Measurements from ENCODE around the gene CPNE6. TPM values are rescaled to one million over a fixed set of nuclear protein-coding genes. Genes with fewer than 3 reads are reported as not detected.

Gene CPNE6
- total and polyA plus RNA-seq, 2 of the 13 experiments (the other 11 are each of a cell fraction or from before 2014, with no cell fraction given) = not detected

DNA sequence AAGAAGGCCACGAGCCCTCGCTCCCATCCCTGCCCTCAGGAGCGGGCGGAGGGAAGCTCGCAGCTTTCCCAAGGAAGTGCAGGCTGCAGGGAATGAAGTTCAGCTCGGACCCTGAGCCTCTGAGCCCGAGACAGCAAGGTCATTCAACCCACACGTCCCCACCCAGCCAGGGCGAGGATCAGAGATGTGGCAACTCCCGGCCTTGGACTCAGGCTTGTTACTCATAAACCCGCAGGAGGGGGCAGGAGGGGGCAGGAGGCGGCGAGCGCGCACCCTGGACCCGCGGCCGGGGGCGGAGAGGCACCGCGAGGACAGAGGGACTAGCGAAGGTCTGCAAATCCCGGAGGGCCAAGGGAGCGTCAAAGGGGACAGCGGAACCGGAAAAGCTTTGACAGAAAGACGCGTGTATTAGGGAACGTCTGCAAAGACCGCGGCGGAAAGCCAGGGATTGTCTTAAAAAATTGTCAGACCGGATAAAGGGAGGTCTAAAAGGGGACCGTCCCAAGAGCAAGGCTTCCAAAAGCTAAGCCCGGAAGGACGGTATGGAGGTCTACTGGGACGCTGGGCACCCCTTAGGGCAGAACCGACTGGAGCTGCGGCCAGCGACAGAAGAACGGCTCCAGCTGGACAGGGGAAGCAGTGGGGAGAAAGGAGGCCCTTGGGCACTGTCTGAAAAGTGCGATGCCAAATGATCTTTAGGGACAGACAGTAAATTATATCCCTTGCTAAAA, 42.6 kb downstream of the CPNE6 start (continued):
- TF ChIP-seq, protein P1, sequence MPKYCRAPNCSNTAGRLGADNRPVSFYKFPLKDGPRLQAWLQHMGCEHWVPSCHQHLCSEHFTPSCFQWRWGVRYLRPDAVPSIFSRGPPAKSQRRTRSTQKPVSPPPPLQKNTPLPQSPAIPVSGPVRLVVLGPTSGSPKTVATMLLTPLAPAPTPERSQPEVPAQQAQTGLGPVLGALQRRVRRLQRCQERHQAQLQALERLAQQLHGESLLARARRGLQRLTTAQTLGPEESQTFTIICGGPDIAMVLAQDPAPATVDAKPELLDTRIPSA (CRISPR knock-in tag; IDR thresholded peaks at IDR 0.05; ENCODE audit: borderline replicate concordance) = no peak; the same call in 1 of the 2 replicates
- peak; percentile 83 for TF ChIP-seq RBM22 (optimal IDR thresholded peaks at IDR 0.05; ENCODE audit: low read length)
- peak; percentile 93 for TF ChIP-seq HMG20B (CRISPR knock-in tag; conservative IDR thresholded peaks at IDR 0.05)
- TF ChIP-seq SRSF1 (optimal IDR thresholded peaks at IDR 0.05; ENCODE audit: low read depth, low read length) = peak; percentile 83
- peak; percentile 99 for TF ChIP-seq GATAD2A (CRISPR knock-in tag; IDR thresholded peaks at IDR 0.05)
- 0 out of 2 replicates have a peak, but pooled peaks have one; percentile 81 for TF ChIP-seq ZNF367 (CRISPR knock-in tag; IDR thresholded peaks at IDR 0.05; ENCODE audit: borderline replicate concordance)

DNA sequence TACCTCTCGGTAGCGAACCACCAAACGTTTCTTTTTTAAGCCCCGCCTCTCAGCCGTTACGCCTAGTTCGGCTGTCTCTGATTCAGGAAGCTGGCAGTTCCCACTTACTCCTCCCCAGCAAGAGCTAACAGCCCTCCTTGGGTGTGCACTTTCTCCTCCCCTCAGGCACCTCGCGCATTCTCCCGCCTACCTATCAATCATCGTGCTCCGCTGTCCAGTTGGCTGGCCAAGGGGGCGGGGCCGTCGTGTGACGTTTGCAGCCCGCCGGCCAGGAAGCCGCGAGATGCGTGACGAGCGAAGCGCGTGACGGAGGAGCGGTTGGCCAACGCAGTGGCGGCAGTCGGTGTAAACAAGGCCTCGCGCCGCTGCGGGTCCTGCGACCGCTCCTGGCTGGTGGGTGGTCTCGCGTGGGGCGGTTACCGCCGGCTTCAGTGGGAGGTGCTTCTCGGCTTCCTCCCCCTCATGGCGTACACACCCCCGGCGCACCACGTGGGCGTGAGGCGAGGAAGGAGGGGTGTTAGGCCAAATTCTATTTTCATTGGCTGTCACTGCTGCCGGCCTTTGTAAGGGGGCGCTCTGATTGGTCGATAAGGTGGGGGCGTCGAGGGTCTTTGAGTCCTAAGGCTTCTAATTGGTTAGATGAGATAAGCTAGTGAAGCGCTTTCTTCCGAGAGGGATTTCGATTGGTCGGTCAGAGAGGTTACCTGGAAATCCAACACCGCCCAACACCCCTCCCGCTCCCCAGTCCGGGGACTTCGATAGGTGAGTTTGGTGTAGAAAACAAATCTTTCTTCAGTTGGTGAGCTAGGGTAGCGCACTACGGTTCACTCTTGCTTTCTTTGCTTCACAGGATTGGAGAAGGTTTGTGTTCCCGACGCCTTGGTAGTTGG, 43.4 kb downstream of the CPNE6 start, which contains the start of the genes DCAF11 and NRL:
Gene DCAF11, plus strand, starts transcription at position 246 of the 890 bp plus-strand sequence. CDS start 818 bp downstream, outside the sequence.
Gene NRL, minus strand, starts transcription at position 418 of the 890 bp plus-strand sequence. CDS start 32,101 bp downstream, outside the sequence.
- peaks cover 33% of the 10 kb centered on the region for H3K79me2 ChIP-seq (ENCODE audit: insufficient read depth, low read length)
- CTCF ChIA-PET (ENCODE audit: low intra/inter-chr PET ratio, low total read pairs) = interaction anchor here (1.1 to 1.6 kb wide), 2 partner anchors 21 to 47 kb away, joined by 3 read pairs; partner anchors contain the start of genes IRF9 and PSME1
- BruUV-seq (replicated peaks) = no TSS peak
- FAIRE-seq = peak; percentile 98
- H3K4me2 ChIP-seq (ENCODE audit: low read depth, low read length) = peak within 1 kb of the TSS; percentile 100
- WGBS (ENCODE audit: low lambda C conversion rate) = under 1% methylated on average over 65 of the region's 65 CpGs
- no peak within 1 kb of the TSS for H2AFZ ChIP-seq (ENCODE audit: low read length)
- H3K4me1 ChIP-seq (ENCODE audit: insufficient read depth, low read length) = peaks cover 48% of the 10 kb centered on the region
- peak; percentile 88 for ATAC-seq
- H3K36me3 ChIP-seq (replicated peaks in 1 of 2; ENCODE audit: control insufficient read depth in 1 of 2, insufficient read depth in 2 of 2, low read length in 2 of 2) = peaks cover 32 to 37% of the 10 kb centered on the region in 2 experiments
- intact Hi-C loops (cut with micrococcal nuclease; ENCODE audit: unreplicated experiment) (loop anchor here (1.0 to 10.0 kb wide), 9 partner anchors 11 to 1020 kb away; partner anchors contain the start of genes ACIN1, BCL2L2, C14orf119 and EMC9), in situ Hi-C loops (cut with HindIII; ENCODE audit: extremely low pct_ligation_motif_present, low pct_unique_long_range_greater_than_20kb) (loop anchor here (25.0 kb wide), 1 partner anchor 1527 kb away; the partner anchor contains the start of genes ABHD4 and DAD1)
- peak within 1 kb of the TSS; percentile 66 to 96 (median 85) for H3K4me3 ChIP-seq (replicated peaks in 1 of 3; ENCODE audit: insufficient read depth in 1 of 3, low read depth in 2 of 3, low read length in 3 of 3)
- no peaks in the 10 kb centered on the region; a peak in 1 of 5 replicates for H3K27me3 ChIP-seq (ENCODE audit: control insufficient read depth in 1 of 2, insufficient read depth in 2 of 2, low read length in 2 of 2)
- peak; percentile 100 for DNase-seq (ENCODE audit: low spot score)
- H3K27ac ChIP-seq (ENCODE audit: extremely low read length, insufficient read depth, low read length) = peak within 1 kb of the TSS; percentile 98
- peak within 1 kb of the TSS; percentile 99 for H3K9ac ChIP-seq (ENCODE audit: insufficient read depth, low read depth, low read length)
- no peaks in the 10 kb centered on the region for H3K9me3 ChIP-seq (ENCODE audit: low read length)
- H4K20me1 ChIP-seq (ENCODE audit: insufficient read depth, low read length) = no peaks in the 10 kb centered on the region
- POLR2A ChIA-PET = interaction anchor here (0.7 to 15.5 kb wide), 79 partner anchors 11 to 1348 kb away, joined by 3 to 977 read pairs (median 7); partner anchors contain the start of genes ACIN1, AP1G2, BCL2L2 and C14orf119
- TF ChIP-seq CREB1 (IDR thresholded peaks at IDR 0.05) (peak; percentile 99), CREB1 (CRISPR knock-in tag; IDR thresholded peaks at IDR 0.05) (no peak), CBFB (CRISPR knock-in tag; IDR thresholded peaks at IDR 0.05) (peak; percentile 99), KDM4B (CRISPR knock-in tag; IDR thresholded peaks at IDR 0.05) (peak; percentile 99), HMG20B (CRISPR knock-in tag; conservative IDR thresholded peaks at IDR 0.05) (peak; percentile 75; the same call in 1 of the 2 replicates), ZNF33B (CRISPR knock-in tag; IDR thresholded peaks at IDR 0.05) (peak; percentile 98; the same call in 1 of the 2 replicates)
- TF ChIP-seq, protein P1 (CRISPR knock-in tag; IDR thresholded peaks at IDR 0.05; ENCODE audit: borderline replicate concordance) = 0 out of 2 replicates have a peak, but pooled peaks have one; percentile 90
- TF ChIP-seq, protein P2, sequence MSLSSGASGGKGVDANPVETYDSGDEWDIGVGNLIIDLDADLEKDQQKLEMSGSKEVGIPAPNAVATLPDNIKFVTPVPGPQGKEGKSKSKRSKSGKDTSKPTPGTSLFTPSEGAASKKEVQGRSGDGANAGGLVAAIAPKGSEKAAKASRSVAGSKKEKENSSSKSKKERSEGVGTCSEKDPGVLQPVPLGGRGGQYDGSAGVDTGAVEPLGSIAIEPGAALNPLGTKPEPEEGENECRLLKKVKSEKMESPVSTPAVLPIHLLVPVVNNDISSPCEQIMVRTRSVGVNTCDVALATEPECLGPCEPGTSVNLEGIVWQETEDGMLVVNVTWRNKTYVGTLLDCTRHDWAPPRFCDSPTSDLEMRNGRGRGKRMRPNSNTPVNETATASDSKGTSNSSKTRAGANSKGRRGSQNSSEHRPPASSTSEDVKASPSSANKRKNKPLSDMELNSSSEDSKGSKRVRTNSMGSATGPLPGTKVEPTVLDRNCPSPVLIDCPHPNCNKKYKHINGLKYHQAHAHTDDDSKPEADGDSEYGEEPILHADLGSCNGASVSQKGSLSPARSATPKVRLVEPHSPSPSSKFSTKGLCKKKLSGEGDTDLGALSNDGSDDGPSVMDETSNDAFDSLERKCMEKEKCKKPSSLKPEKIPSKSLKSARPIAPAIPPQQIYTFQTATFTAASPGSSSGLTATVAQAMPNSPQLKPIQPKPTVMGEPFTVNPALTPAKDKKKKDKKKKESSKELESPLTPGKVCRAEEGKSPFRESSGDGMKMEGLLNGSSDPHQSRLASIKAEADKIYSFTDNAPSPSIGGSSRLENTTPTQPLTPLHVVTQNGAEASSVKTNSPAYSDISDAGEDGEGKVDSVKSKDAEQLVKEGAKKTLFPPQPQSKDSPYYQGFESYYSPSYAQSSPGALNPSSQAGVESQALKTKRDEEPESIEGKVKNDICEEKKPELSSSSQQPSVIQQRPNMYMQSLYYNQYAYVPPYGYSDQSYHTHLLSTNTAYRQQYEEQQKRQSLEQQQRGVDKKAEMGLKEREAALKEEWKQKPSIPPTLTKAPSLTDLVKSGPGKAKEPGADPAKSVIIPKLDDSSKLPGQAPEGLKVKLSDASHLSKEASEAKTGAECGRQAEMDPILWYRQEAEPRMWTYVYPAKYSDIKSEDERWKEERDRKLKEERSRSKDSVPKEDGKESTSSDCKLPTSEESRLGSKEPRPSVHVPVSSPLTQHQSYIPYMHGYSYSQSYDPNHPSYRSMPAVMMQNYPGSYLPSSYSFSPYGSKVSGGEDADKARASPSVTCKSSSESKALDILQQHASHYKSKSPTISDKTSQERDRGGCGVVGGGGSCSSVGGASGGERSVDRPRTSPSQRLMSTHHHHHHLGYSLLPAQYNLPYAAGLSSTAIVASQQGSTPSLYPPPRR (CRISPR knock-in tag; IDR thresholded peaks at IDR 0.05; ENCODE audit: borderline replicate concordance) = peak; percentile 83

All from HepG2 (cell line).